Measurements from ENCODE around the gene CGNL1.

Gene CGNL1

DNA sequence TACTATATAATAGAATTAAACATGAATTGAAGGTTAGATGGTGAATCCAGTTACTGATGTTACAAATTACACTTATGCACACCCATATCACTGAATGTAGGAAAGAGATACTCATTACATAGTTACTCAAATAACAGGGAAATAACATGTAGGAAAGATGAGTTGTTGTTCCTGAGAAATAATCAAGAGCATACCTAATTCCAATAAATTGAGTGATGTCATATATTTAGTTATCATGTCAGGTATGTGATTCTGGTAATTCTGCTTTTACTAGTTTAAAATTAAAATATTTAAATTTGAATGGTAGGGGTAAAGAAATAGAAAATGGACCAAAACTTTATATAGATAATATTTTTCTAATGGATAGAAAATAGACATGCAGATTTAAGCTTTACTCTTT, 112.8 kb downstream of the CGNL1 start:
- FAIRE-seq (no peak), DNase-seq (ENCODE audit: insufficient read length, low spot score) (no peak)
- TF ChIP-seq, protein P1, sequence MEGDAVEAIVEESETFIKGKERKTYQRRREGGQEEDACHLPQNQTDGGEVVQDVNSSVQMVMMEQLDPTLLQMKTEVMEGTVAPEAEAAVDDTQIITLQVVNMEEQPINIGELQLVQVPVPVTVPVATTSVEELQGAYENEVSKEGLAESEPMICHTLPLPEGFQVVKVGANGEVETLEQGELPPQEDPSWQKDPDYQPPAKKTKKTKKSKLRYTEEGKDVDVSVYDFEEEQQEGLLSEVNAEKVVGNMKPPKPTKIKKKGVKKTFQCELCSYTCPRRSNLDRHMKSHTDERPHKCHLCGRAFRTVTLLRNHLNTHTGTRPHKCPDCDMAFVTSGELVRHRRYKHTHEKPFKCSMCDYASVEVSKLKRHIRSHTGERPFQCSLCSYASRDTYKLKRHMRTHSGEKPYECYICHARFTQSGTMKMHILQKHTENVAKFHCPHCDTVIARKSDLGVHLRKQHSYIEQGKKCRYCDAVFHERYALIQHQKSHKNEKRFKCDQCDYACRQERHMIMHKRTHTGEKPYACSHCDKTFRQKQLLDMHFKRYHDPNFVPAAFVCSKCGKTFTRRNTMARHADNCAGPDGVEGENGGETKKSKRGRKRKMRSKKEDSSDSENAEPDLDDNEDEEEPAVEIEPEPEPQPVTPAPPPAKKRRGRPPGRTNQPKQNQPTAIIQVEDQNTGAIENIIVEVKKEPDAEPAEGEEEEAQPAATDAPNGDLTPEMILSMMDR (IDR thresholded peaks at IDR 0.05; ENCODE audit: insufficient read depth, missing control alignments) = no peak

DNA sequence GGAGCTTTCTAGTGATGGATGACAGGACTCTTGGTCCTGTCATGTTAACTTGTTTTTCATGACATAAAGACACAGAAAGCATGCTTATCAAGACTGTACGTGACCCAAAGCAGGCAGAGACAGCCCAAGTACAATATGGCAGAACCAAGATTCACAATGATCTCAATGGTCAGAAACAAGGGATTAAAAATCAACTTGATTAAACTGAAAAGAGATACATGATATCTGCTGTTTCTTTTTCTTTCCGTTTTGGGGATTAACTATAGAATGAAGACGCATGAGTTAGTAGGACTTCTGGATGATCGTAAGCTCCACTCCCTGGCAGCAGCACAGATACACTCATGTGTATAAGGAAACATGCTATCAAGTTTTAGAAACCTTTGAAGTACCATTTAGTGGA, 117.0 kb downstream of the CGNL1 start:
- DNase-seq (ENCODE audit: insufficient read length, low spot score) = no peak
- FAIRE-seq = no peak

DNA sequence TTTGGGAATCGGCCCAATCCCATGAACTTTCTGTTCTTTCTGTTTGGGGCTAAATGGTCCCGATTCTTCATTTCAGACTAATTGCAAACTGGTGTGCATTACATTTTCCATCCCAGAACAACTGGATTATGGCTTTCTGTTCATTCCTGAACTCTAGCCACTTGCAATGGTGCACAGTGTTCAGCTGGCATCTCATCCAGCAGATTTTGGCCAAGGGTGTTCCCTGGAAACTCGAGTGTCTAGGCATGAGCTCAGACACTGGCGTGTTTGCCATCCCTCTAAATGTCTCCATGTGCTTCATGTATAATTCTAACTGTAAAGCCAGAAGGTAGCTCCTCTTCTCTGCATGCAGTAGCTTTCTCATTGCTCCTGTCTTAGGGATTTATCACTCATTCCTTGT, 118.3 kb downstream of the CGNL1 start:
- FAIRE-seq = no peak
- TF ChIP-seq, protein P1 (IDR thresholded peaks at IDR 0.05; ENCODE audit: insufficient read depth, missing control alignments) = no peak
- DNase-seq (ENCODE audit: insufficient read length, low spot score) = no peak

More for the DNA sequence above, 117.0 kb downstream of the CGNL1 start:
- TF ChIP-seq, protein P1 (IDR thresholded peaks at IDR 0.05; ENCODE audit: insufficient read depth, missing control alignments) = no peak

DNA sequence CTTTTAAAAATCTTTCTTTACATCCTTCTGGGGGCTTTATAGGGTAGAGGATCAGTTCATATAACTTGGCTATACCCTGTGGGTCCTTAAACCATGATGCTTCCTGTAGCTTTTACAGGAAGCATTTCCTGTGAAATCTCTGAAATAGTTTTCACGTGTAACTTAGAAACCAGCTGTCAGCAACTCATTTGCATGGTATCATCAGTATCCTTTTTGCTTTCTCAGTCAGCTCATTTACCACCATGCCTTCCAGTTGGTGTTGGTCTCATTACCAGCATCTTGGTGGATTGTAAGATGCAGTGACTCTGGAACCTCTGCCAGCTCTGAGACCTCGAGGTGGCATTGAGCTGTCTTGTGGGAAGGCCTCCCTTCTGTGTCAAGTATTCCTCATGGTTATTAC, 118.7 kb downstream of the CGNL1 start:
- no peak for DNase-seq (ENCODE audit: insufficient read length, low spot score)
- TF ChIP-seq, protein P1 (IDR thresholded peaks at IDR 0.05; ENCODE audit: insufficient read depth, missing control alignments) = no peak
- FAIRE-seq = no peak

DNA sequence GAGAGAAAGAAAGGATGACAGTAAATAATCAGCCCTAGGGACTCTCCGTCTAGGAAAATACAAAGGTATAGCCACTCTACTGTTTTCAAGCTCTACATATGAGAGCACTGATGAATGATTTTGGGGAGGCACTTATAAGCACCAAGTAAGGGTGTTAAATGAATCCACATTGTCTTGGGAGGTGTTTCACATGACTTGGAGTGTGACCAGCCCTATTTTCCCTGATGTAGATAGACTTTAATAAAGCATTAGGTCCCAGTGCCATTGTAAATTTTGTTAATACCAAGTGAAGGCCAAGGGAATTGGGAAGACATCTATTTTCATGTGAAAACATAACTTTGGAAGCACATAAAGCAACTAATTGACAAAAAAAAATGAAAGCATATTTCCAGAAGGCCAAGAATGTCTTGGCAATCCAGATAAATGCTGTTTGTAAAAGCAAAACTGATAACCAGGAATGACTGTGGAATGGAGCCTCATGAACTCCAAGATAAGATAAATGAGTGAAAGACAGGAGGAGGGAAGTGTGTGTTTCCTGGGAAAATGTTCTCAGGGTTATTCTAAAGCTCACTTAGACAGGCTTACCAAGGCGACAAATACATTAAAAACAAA, 119.4 kb downstream of the CGNL1 start:
- DNase-seq (ENCODE audit: insufficient read length, low spot score) (no peak), FAIRE-seq (no peak)
- TF ChIP-seq, protein P1 (IDR thresholded peaks at IDR 0.05; ENCODE audit: insufficient read depth, missing control alignments) = no peak

DNA sequence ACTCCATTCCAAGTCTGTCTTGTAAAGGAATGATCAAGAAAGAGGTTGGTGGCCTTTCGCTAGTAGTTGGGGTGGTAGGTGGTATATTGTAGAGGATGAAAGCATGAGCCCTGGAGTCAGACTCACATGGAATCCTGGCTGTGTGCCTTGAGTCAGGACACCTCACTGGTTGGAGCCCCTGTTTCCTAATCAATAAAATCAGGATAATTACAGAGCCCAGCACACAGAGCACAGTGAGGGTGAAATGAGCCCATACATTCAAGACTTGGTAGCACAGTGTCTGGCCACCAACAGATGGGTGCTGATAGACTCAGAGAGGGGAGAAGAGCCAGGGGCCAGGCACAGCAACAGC, 120.3 kb downstream of the CGNL1 start:
- DNase-seq (ENCODE audit: insufficient read length, low spot score) = no peak
- FAIRE-seq = no peak
- TF ChIP-seq, protein P1 (IDR thresholded peaks at IDR 0.05; ENCODE audit: insufficient read depth, missing control alignments) = no peak

DNA sequence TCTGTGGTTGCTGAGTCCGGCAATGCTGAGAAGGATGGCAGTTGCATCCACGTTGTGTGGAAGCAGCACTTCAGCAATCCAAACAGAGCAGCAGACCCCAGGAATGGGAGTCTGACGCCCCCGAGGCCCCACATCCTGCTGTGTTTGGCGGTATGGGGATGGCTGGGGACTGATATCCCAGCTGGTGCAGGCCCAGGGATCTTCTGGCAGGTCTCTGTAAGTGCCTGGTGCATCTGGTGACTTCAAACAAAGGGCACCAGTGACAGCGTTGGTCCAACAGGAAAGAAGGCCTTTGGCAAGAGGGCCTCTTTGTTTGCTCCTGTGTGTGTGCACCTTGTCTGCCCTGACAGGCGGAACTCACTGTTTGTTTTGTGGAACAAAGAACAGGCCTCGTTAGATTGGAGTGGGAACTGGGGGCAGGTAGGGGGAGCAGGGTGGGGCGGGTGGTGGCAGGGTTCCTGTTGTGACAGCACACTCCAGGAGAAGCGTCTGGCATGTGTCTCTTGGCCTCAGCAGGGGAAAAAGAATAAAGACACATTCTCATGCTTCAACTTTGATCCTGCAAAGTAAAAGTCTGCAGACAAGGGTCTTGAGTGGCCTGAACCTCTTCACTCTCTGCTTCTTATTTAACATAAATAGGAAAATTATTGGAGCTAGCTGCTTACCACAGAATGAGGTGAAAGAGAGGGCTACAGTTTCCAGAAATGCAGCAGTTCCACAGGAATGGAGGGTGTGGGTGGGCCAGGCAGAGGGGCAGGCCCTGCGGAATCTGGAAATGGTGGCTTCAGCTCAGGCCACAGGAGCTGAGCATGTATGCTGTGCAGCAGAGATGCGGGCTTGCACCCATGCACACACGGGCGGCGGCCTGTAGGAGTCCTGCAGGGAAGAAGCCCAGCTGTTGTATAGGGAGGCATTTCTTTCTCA, 120.9 kb downstream of the CGNL1 start:
- DNase-seq (ENCODE audit: insufficient read length, low spot score) = no peak
- FAIRE-seq = no peak
- TF ChIP-seq, protein P1 (IDR thresholded peaks at IDR 0.05; ENCODE audit: insufficient read depth, missing control alignments) = no peak
